Iris pigment epithelial cell (primary cell): ENCODE measurements around the gene RNGTT.
"Not testable (repeated sequence)": the region's sequence is repeated elsewhere in the genome, so short reads cannot be mapped to it uniquely, and the experiment has no call there.

Experiments
- DNase-seq: peaks from one replicate; pipeline ENCODE4 v3.0.0-alpha.2; 2011; ENCODE audit warnings: low read depth

Gene RNGTT

GRCh38 chr6:88963139-88964090 lies at the start of gene RNGTT:
RNGTT (minus strand) TSS chr6:88963618; CDS start chr6:88963409, 209 bp downstream.
- DNase-seq = peak; percentile 98

GRCh38 chr6:89011436-89011835 lies 48.0 kb upstream of the RNGTT start:
- no peak for DNase-seq

GRCh38 chr6:89010825-89011224 lies 47.4 kb upstream of the RNGTT start:
- DNase-seq = no peak

GRCh38 chr6:89009624-89010059 lies 46.2 kb upstream of the RNGTT start:
- DNase-seq = no peak

- no peak for DNase-seq
Observed at GRCh38 chr6:89008815-89009374, 45.5 kb upstream of the RNGTT start.

- no peak for DNase-seq
Observed at GRCh38 chr6:89008001-89008814, 44.8 kb upstream of the RNGTT start.

GRCh38 chr6:89007209-89008000 lies 44.0 kb upstream of the RNGTT start:
- peak; percentile 23 for DNase-seq

GRCh38 chr6:89002523-89002922 lies 39.1 kb upstream of the RNGTT start:
- no peak for DNase-seq

GRCh38 chr6:88997327-88997726 lies 33.9 kb upstream of the RNGTT start:
- DNase-seq = no peak

- peak; percentile 8 for DNase-seq
Observed at GRCh38 chr6:88992741-88993552, 29.5 kb upstream of the RNGTT start.

- DNase-seq = peak; percentile 88
Observed at GRCh38 chr6:88989215-88989614, 25.8 kb upstream of the RNGTT start.

GRCh38 chr6:88987922-88988321 lies 24.5 kb upstream of the RNGTT start:
- DNase-seq = no peak

- no peak for DNase-seq
Observed at GRCh38 chr6:88985901-88986300, 22.5 kb upstream of the RNGTT start.

GRCh38 chr6:88984606-88985005 lies 21.2 kb upstream of the RNGTT start:
- DNase-seq = no peak

- no peak for DNase-seq
Observed at GRCh38 chr6:88984152-88984551, 20.7 kb upstream of the RNGTT start.

GRCh38 chr6:88983532-88983931 lies 20.1 kb upstream of the RNGTT start:
- DNase-seq = peak; percentile 64

GRCh38 chr6:88983129-88983528 lies 19.7 kb upstream of the RNGTT start:
- DNase-seq = not testable (repeated sequence)

GRCh38 chr6:88982720-88983119 lies 19.3 kb upstream of the RNGTT start:
- peak; percentile 80 for DNase-seq

GRCh38 chr6:88975369-88975768 lies 12.0 kb upstream of the RNGTT start:
- no peak for DNase-seq

- DNase-seq = no peak
Observed at GRCh38 chr6:88972504-88973423, 9.3 kb upstream of the RNGTT start.
